ENCODE measurements around the gene RPS10. TPM values are rescaled to one million over a fixed set of nuclear protein-coding genes. Genes with fewer than 3 reads are reported as not detected.

RPS10 gene
- total RNA-seq, 1 experiment from 2014 or later = 1,650 TPM

DNA sequence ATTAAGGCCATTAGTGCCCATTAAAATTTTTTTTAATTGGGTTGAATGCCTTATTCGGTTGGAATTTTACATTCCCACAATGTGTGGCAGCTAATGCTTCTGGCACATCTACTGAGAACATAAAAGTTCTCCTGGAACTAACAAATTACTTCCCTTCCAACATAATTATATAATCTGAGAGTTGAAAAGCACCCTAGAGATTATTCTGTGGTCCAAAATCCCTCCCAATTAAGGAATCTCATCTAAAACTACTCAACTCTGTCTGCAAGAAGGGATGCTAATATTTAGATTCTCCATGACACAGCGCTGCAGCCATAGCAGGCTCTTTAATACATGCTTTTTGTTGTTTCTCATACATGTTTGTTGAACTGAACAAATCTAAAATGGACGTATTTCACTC lies 37.4 kb downstream of the RPS10 start:
- H3K36me3 ChIP-seq (ENCODE audit: control insufficient read depth, insufficient read depth, low read length) = no peaks in the 10 kb centered on the region
- H3K27me3 Mint-ChIP-seq (ENCODE audit: insufficient read depth, unreplicated experiment) = no peaks in the 10 kb centered on the region
- no peaks in the 10 kb centered on the region for H3K36me3 Mint-ChIP-seq (ENCODE audit: insufficient read depth, unreplicated experiment)
- no peaks in the 10 kb centered on the region for H3K27me3 ChIP-seq (replicated peaks; ENCODE audit: control insufficient read depth, insufficient read depth, low read length)
- intact Hi-C loops (cut with micrococcal nuclease; ENCODE audit: unreplicated experiment) = no loop called here
- no peak overlapping the region for H3K27ac Mint-ChIP-seq (ENCODE audit: unreplicated experiment)
- peaks cover 6% of the 10 kb centered on the region; the same call in 1 of the 2 replicates for H3K4me1 ChIP-seq
- DNase-seq = no peak
- TF ChIP-seq, protein P1, sequence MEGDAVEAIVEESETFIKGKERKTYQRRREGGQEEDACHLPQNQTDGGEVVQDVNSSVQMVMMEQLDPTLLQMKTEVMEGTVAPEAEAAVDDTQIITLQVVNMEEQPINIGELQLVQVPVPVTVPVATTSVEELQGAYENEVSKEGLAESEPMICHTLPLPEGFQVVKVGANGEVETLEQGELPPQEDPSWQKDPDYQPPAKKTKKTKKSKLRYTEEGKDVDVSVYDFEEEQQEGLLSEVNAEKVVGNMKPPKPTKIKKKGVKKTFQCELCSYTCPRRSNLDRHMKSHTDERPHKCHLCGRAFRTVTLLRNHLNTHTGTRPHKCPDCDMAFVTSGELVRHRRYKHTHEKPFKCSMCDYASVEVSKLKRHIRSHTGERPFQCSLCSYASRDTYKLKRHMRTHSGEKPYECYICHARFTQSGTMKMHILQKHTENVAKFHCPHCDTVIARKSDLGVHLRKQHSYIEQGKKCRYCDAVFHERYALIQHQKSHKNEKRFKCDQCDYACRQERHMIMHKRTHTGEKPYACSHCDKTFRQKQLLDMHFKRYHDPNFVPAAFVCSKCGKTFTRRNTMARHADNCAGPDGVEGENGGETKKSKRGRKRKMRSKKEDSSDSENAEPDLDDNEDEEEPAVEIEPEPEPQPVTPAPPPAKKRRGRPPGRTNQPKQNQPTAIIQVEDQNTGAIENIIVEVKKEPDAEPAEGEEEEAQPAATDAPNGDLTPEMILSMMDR (IDR thresholded peaks at IDR 0.05; ENCODE audit: insufficient read depth in 1 of 2, low read depth in 1 of 2, low read length in 1 of 2, severe bottlenecking in 1 of 2, unreplicated experiment in 1 of 2) = no peak
- no peak overlapping the region for H3K4me3 Mint-ChIP-seq (ENCODE audit: unreplicated experiment)
- ChIA-PET CTCF (interaction anchor here (0.7 kb wide), 1 partner anchor 140 kb away, joined by 3 read pairs; the partner anchor contains the start of gene SMIM29), POLR2A (no interaction called here)
- no peaks in the 10 kb centered on the region for H3K9me3 Mint-ChIP-seq (ENCODE audit: unreplicated experiment)
- H3K4me3 ChIP-seq (ENCODE audit: low read depth, low read length) = no peak overlapping the region
- H3K4me1 Mint-ChIP-seq (ENCODE audit: low read depth, unreplicated experiment) = peaks cover 11% of the 10 kb centered on the region
- no peaks in the 10 kb centered on the region for H3K9me3 ChIP-seq
- no TSS peak for BruUV-seq (replicated peaks)

DNA sequence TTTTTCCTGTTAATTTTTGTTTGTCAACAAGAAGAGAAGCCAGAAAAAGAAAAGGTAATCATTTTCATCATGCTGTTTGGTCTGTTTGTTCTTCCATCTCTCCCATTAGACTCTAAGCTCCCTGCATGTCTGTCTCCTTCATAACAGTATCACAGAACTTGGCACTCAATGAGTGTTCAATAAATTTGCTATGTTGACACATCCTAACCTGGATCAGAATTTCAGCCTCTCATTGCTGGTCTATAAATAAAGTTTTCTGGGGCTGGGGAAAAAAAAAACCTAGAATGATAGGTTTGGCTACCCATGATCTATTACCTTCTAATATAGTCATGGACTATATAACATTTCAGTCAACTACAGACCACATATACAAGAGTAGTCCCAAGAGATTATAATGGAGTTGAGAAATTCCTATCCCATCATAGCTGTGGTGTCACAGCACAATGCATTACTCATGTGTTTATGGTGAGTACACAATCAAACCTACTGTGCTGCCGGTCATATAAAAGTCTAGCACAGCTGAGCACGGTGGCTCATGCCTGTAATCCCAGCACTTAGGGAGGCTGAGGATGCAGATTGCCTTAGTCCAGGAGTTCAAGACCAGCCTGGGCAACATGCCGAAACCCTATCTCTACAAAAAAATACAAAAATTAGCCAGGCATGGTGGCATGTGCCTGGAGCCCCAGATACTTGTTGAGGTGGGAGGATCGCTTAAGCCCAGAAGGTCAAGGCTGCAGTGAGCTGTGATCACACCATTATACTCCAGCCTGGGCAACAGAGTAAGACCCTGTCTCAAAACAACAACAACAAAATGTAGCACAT lies 39.3 kb downstream of the RPS10 start:
- no peaks in the 10 kb centered on the region for H3K27me3 ChIP-seq (replicated peaks; ENCODE audit: control insufficient read depth, insufficient read depth, low read length)
- Mint-ChIP-seq H3K27me3 (ENCODE audit: insufficient read depth, unreplicated experiment) (no peaks in the 10 kb centered on the region), H3K4me1 (ENCODE audit: low read depth, unreplicated experiment) (peaks cover 13% of the 10 kb centered on the region), H3K27ac (ENCODE audit: unreplicated experiment) (no peak overlapping the region), H3K4me3 (ENCODE audit: unreplicated experiment) (no peak overlapping the region), H3K36me3 (ENCODE audit: insufficient read depth, unreplicated experiment) (no peaks in the 10 kb centered on the region), H3K9me3 (ENCODE audit: unreplicated experiment) (no peaks in the 10 kb centered on the region)
- H3K4me3 ChIP-seq (ENCODE audit: low read depth, low read length) = no peak overlapping the region
- H3K9me3 ChIP-seq = no peaks in the 10 kb centered on the region
- TF ChIP-seq, protein P1 (IDR thresholded peaks at IDR 0.05; ENCODE audit: insufficient read depth in 1 of 2, low read depth in 1 of 2, low read length in 1 of 2, severe bottlenecking in 1 of 2, unreplicated experiment in 1 of 2) = no peak
- no peaks in the 10 kb centered on the region; the same call in 1 of the 2 replicates for H3K36me3 ChIP-seq (ENCODE audit: control insufficient read depth, insufficient read depth, low read length)
- intact Hi-C loops (cut with micrococcal nuclease; ENCODE audit: unreplicated experiment) = no loop called here
- no TSS peak for BruUV-seq (replicated peaks)
- ChIA-PET CTCF (no interaction called here), POLR2A (no interaction called here)
- peak in 1 of 2 experiments; percentile 39 for DNase-seq
- peaks cover 6% of the 10 kb centered on the region; the same call in 1 of the 2 replicates for H3K4me1 ChIP-seq

DNA sequence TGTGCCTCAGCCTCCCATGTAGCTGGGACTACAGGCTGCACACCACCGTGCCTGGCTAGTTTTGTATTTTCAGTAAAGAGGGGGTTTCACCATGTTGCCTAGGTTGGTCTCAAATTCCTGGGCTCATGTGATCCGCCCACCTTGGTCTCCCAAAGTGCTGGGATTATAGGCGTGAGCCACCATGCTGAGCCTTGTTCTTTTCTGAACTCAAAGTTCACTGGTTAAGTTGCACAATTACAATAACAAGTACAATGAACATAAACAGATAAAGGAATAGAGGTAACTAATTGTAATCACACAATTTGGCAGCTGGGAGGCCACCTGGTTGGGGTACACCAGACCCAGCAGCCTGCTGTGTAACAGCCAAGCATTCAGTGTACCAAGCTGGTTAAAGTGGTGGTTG lies 40.1 kb downstream of the RPS10 start:
- Histone ChIP-seq H3K27me3 (replicated peaks; ENCODE audit: control insufficient read depth, insufficient read depth, low read length) (no peaks in the 10 kb centered on the region), H3K9me3 (no peaks in the 10 kb centered on the region), H3K4me3 (ENCODE audit: low read depth, low read length) (no peak overlapping the region), H3K4me1 (peaks cover 6% of the 10 kb centered on the region; the same call in 1 of the 2 replicates), H3K36me3 (ENCODE audit: control insufficient read depth, insufficient read depth, low read length) (no peaks in the 10 kb centered on the region; the same call in 1 of the 2 replicates)
- TF ChIP-seq, protein P1 (IDR thresholded peaks at IDR 0.05; ENCODE audit: insufficient read depth in 1 of 2, low read depth in 1 of 2, low read length in 1 of 2, severe bottlenecking in 1 of 2, unreplicated experiment in 1 of 2) = no peak
- ChIA-PET CTCF (no interaction called here), POLR2A (no interaction called here)
- Mint-ChIP-seq H3K4me3 (ENCODE audit: unreplicated experiment) (no peak overlapping the region), H3K9me3 (ENCODE audit: unreplicated experiment) (no peaks in the 10 kb centered on the region), H3K27me3 (ENCODE audit: insufficient read depth, unreplicated experiment) (no peaks in the 10 kb centered on the region), H3K36me3 (ENCODE audit: insufficient read depth, unreplicated experiment) (no peaks in the 10 kb centered on the region), H3K4me1 (ENCODE audit: low read depth, unreplicated experiment) (peaks cover 13% of the 10 kb centered on the region), H3K27ac (ENCODE audit: unreplicated experiment) (no peak overlapping the region)
- BruUV-seq (replicated peaks) = no TSS peak
- DNase-seq = no peak
- intact Hi-C loops (cut with micrococcal nuclease; ENCODE audit: unreplicated experiment) = no loop called here
